GM12865 (cell line): Measurements from ENCODE around the gene BANF1.

Experiments
- DNase-seq: peaks from one replicate; pipeline ENCODE4 v3.0.0; 2010; ENCODE audit warnings: low read depth
- H3K4me3 ChIP-seq: 2 replicates; pipeline ENCODE4 v1.5.1; 2011; ENCODE audit warnings: mild to moderate bottlenecking, low read depth, low read length, control low read depth
- TF ChIP-seq, protein P1 (sequence below): IDR thresholded peaks from 2 replicates; pipeline ENCODE4 v1.5.1; 2011; ENCODE audit warnings: low read length, control low read depth, low read depth, inconsistent platforms; ENCODE audit not compliant: insufficient read depth; ENCODE audit errors: missing control alignments

BANF1 gene

DNA sequence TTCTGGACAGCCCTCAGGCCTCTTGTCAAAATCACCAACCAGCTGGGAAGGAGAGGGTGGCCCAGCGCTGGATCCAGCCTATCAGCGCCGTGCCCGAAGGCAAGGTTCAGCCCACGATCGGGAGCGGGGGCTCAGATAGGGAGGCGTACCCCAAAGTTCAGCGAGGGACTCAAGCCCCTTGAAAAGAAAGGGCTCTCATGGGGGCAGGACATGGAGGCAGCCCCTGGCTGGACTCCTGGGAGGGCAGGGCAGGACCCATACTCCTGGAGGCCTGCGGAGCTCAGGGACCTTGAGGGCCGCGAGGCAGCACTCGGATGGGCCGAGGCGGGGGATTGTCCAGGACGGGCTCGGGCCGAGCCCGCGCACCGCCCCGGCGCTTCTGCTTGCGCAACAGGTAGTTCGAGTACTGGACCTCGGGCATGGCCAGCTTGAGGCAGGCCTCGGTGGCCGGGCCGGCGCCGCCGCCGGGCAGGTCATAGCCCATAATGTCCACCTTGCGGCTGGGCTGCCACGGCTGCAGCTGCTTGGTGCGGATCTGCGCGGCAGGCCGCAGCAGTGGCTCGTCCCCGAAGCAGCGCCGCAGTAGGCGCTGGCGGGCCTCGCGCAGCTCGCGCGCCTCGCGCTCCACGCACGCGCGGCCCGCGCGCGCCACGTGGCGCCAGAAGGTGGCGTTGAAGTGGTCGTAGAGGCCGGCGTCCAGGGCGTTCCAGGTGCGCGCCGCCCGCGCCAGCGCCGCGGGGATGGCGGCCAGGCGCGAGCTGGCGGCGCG, 40.1 kb downstream of the BANF1 start:
- no peak for DNase-seq
- TF ChIP-seq, protein P1, sequence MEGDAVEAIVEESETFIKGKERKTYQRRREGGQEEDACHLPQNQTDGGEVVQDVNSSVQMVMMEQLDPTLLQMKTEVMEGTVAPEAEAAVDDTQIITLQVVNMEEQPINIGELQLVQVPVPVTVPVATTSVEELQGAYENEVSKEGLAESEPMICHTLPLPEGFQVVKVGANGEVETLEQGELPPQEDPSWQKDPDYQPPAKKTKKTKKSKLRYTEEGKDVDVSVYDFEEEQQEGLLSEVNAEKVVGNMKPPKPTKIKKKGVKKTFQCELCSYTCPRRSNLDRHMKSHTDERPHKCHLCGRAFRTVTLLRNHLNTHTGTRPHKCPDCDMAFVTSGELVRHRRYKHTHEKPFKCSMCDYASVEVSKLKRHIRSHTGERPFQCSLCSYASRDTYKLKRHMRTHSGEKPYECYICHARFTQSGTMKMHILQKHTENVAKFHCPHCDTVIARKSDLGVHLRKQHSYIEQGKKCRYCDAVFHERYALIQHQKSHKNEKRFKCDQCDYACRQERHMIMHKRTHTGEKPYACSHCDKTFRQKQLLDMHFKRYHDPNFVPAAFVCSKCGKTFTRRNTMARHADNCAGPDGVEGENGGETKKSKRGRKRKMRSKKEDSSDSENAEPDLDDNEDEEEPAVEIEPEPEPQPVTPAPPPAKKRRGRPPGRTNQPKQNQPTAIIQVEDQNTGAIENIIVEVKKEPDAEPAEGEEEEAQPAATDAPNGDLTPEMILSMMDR: no peak
- H3K4me3 ChIP-seq: no peak overlapping the region

GRCh38 chr11:66042996-66043906, 40.9 kb downstream of the BANF1 start:
- DNase-seq: no peak
- H3K4me3 ChIP-seq: no peak overlapping the region
- TF ChIP-seq, protein P1: no peak

DNA sequence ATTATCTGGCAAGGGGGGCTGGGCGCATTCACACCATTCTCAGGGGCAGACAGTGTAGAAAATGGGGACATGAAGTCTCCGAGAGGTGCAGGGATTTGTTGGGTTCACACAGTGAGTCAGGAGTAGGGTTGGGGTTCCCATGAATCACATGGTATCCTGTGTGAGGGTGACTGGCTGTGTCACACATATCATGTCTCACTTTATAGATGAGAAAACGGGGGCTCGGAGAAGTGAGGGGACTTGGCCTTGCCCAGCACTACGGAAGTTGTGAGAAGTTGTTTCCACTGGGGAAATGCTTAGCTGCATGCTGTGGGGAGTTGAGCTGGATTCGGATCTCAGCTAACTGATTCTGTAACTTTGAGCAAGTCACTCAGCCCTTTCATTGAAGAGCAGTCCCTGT, 42.5 kb downstream of the BANF1 start:
- no peak overlapping the region for H3K4me3 ChIP-seq
- TF ChIP-seq, protein P1: no peak
- DNase-seq: no peak

GRCh38 chr11:66045177-66045639, 42.9 kb downstream of the BANF1 start:
- TF ChIP-seq, protein P1: peak; percentile 94
- DNase-seq: peak; percentile 90
- H3K4me3 ChIP-seq: no peak overlapping the region

DNA sequence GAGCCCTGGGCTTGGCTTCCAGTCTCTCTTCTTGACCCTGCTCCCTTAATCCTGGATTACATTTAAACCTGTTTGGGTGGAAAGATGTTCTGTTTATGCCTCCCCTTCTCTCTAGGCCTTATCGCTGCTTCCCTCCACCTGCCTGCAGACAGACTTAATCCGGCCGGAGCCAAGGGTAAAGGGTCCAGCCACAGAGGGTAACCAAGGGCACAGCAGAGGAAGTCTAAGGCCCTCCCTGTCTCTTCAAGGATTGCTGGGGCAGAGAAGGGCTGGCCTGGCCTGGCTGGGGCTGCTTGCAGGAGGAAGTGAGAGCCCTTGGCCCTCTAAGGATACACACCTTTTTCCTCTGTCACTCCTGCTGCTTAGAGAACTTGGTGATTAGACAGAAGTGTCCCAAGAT, 44.6 kb downstream of the BANF1 start:
- H3K4me3 ChIP-seq: no peak overlapping the region
- no peak for DNase-seq
- TF ChIP-seq, protein P1: no peak

GRCh38 chr11:66047541-66048365, 45.5 kb downstream of the BANF1 start:
- no peak for DNase-seq
- TF ChIP-seq, protein P1: no peak
- no peak overlapping the region for H3K4me3 ChIP-seq
